NCI-H2227 treated with DMSO at 0.1 percent for 48 hours (cell line): Measurements from ENCODE around the gene RPP14.

ENCODE experiments used
- DNase-seq: peaks from one replicate; lab custom pipeline; 2025; lab: John Stamatoyannopoulos, UW

Gene RPP14

GRCh38 chr3:58356054-58356453 lies 50.0 kb downstream of the RPP14 start:
- DNase-seq, result no peak

- no peak for DNase-seq
These were observed 51.4 kb downstream of the RPP14 start for GRCh38 chr3:58357402-58357801.

GRCh38 chr3:58358092-58358491 lies 52.0 kb downstream of the RPP14 start:
- DNase-seq, result no peak

- no peak for DNase-seq
These were observed 52.8 kb downstream of the RPP14 start for GRCh38 chr3:58358808-58359207.

GRCh38 chr3:58359621-58360020 lies 53.6 kb downstream of the RPP14 start:
- DNase-seq, result no peak

- no peak for DNase-seq
These were observed 55.8 kb downstream of the RPP14 start for GRCh38 chr3:58361866-58362265.

- no peak for DNase-seq
These were observed 60.7 kb downstream of the RPP14 start for GRCh38 chr3:58366699-58367098.

DNA sequence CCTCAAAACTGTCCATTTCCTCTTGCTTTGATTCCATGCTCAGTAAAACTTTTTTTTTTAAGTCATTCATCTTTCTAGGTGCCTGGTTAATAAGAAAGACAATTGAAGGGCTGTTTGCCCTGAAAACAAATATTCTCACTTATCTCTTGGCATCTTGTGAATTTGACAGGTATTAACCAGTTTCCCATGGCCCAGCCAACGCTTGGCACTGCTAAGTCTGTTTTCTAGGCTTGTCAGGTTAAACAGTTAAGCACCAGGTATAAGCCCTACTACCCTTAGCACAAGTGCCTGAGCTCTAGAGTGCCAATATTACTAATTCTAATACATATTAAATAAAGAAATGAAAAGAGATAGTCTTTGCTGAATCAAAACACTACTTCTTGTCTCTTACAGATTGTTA lies 63.0 kb downstream of the RPP14 start:
- DNase-seq, result no peak
